ENCODE results near the gene BMP8A.

DNA sequence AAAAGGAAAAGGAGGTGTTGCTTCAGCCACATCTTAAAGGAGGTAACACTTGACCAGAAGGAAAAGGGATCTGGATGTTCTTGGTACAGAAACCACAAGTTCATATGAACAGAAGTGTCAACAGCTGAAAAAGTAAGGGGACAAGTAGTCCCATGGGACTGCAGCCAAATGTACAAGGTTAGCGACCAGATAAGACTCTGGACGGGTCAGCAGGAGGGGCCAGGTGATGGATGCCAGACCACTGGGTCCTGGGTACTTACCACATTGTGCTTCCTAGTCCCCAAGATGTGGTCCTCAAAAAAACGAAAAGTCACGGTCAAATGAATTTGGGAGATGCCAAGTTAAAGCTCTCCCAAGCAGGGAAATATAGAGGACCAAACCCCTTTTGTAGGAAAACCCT, 16.6 kb upstream of the BMP8A start:
- TF ChIP-seq, protein P1, sequence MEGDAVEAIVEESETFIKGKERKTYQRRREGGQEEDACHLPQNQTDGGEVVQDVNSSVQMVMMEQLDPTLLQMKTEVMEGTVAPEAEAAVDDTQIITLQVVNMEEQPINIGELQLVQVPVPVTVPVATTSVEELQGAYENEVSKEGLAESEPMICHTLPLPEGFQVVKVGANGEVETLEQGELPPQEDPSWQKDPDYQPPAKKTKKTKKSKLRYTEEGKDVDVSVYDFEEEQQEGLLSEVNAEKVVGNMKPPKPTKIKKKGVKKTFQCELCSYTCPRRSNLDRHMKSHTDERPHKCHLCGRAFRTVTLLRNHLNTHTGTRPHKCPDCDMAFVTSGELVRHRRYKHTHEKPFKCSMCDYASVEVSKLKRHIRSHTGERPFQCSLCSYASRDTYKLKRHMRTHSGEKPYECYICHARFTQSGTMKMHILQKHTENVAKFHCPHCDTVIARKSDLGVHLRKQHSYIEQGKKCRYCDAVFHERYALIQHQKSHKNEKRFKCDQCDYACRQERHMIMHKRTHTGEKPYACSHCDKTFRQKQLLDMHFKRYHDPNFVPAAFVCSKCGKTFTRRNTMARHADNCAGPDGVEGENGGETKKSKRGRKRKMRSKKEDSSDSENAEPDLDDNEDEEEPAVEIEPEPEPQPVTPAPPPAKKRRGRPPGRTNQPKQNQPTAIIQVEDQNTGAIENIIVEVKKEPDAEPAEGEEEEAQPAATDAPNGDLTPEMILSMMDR (IDR thresholded peaks at IDR 0.05 in 2 of 3, conservative IDR thresholded peaks at IDR 0.05 in 1 of 3; ENCODE audit: borderline replicate concordance in 1 of 3, insufficient read depth in 1 of 3, low read depth in 2 of 3, low read length in 2 of 3): no peak
- TF ChIP-seq, protein P2, sequence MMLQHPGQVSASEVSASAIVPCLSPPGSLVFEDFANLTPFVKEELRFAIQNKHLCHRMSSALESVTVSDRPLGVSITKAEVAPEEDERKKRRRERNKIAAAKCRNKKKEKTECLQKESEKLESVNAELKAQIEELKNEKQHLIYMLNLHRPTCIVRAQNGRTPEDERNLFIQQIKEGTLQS (IDR thresholded peaks at IDR 0.05): no peak
- TF ChIP-seq TCF7L2 (IDR thresholded peaks at IDR 0.05; ENCODE audit: borderline replicate concordance, extremely low read depth, insufficient read depth, insufficient read length) (no peak), CBX3 (IDR thresholded peaks at IDR 0.05; ENCODE audit: low read depth) (no peak), EGR1 (IDR thresholded peaks at IDR 0.05; ENCODE audit: low read depth) (no peak), POLR2A (IDR thresholded peaks at IDR 0.05; ENCODE audit: borderline replicate concordance, extremely low read depth, insufficient read depth, insufficient read length) (no peak), EZH2 (IDR thresholded peaks at IDR 0.05) (no peak), ZFX (IDR thresholded peaks at IDR 0.05) (no peak), POLR2AphosphoS5 (IDR thresholded peaks at IDR 0.05; ENCODE audit: low read depth, low read length) (no peak), SP1 (IDR thresholded peaks at IDR 0.05; ENCODE audit: low read depth) (no peak)

All from HCT116 (cell line).